SKM-1 treated with dmso at 0.1 percent for 144 hours (cell line): ENCODE data around the gene XIRP1.

Experiments used
- DNase-seq: peaks from one replicate; lab custom pipeline; 2025; ENCODE audit not compliant: unreplicated experiment; lab: John Stamatoyannopoulos, UW

Gene XIRP1

GRCh38 chr3:39147711-39148434 is 44.5 kb downstream of the XIRP1 start:
- peak; percentile 67 for DNase-seq

- DNase-seq = peak; percentile 20
Measured at GRCh38 chr3:39146611-39147591, 45.5 kb downstream of the XIRP1 start.

- DNase-seq = no peak
Measured at GRCh38 chr3:39146083-39146501, 46.3 kb downstream of the XIRP1 start.

GRCh38 chr3:39144748-39145380 is 47.5 kb downstream of the XIRP1 start:
- no peak for DNase-seq

- no peak for DNase-seq
Measured at GRCh38 chr3:39144095-39144747, 48.2 kb downstream of the XIRP1 start.

- DNase-seq = no peak
Measured at GRCh38 chr3:39143051-39143885, 49.1 kb downstream of the XIRP1 start.

- no peak for DNase-seq
Measured at GRCh38 chr3:39142067-39142466, 50.3 kb downstream of the XIRP1 start.

- DNase-seq = peak; percentile 15
Measured at GRCh38 chr3:39141171-39141995, 51.0 kb downstream of the XIRP1 start.

- DNase-seq = no peak
Measured at GRCh38 chr3:39140341-39140971, 51.9 kb downstream of the XIRP1 start.

- no peak for DNase-seq
Measured at GRCh38 chr3:39139442-39139841, 53.0 kb downstream of the XIRP1 start.

GRCh38 chr3:39138804-39139415 is 53.5 kb downstream of the XIRP1 start:
- DNase-seq = no peak

- no peak for DNase-seq
Measured at GRCh38 chr3:39137991-39138803, 54.2 kb downstream of the XIRP1 start.

- DNase-seq = no peak
Measured at GRCh38 chr3:39137435-39137936, 54.9 kb downstream of the XIRP1 start.

GRCh38 chr3:39136533-39137434 is 55.6 kb downstream of the XIRP1 start:
- no peak for DNase-seq

GRCh38 chr3:39135170-39135805 is 57.1 kb downstream of the XIRP1 start:
- DNase-seq = no peak

- no peak for DNase-seq
Measured at GRCh38 chr3:39134305-39134704, 58.1 kb downstream of the XIRP1 start.
